Hepatocyte (in vitro differentiated cells): ENCODE results near the gene CACNG4.

Experiments
- EZH2phosphoT487 ChIP-seq: fragments of 200-600 bp; sonication (generic); IDR thresholded peaks from one replicate; pipeline ENCODE4 v1.6.1; 2018; ENCODE audit warnings: antibody characterized with exemption, mild to moderate bottlenecking, low read depth, moderate library complexity; ENCODE audit not compliant: unreplicated experiment, severe bottlenecking
- TF ChIP-seq, protein P1 (sequence below): fragments of 200-600 bp; sonication (generic); IDR thresholded peaks from 2 replicates; pipeline ENCODE4 v1.5.1; 2016; ENCODE audit warnings: antibody characterized with exemption, mild to moderate bottlenecking; ENCODE audit not compliant: poor library complexity

DNA sequence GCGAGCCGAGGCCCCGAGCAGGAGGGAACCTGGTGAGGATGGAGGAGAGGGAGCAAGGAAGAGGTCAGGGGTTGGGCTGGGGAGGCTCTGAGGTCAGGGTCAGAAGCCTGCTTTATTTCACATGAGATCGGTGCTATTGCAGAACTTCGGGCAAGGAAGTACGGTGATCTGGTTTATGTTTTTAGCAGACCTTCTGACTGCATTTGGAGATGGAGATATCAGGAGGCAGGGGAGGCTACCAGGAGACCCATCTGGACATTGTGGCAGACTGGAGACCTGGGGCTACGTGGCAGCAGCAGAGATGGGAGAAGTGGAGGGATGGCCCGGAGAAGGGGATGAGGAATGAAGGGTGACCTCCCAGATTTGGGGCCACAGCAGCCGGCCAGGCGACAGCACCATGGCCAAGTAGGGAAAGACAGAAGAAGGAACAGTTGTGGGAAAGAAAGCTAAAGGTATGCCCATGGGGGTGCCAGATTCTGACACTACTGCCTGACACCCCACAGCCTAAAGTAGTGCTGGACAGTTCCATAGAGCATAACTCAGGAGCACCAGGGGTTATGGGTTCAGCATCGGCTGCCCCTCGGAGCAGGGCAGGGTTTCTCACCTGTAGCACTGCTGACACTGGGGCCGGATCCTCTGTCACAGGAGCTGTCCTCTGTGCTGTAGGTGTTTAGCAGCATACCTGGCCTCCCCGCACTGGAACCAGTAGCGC lies 7.4 kb downstream of the CACNG4 start:
- TF ChIP-seq, protein P1, sequence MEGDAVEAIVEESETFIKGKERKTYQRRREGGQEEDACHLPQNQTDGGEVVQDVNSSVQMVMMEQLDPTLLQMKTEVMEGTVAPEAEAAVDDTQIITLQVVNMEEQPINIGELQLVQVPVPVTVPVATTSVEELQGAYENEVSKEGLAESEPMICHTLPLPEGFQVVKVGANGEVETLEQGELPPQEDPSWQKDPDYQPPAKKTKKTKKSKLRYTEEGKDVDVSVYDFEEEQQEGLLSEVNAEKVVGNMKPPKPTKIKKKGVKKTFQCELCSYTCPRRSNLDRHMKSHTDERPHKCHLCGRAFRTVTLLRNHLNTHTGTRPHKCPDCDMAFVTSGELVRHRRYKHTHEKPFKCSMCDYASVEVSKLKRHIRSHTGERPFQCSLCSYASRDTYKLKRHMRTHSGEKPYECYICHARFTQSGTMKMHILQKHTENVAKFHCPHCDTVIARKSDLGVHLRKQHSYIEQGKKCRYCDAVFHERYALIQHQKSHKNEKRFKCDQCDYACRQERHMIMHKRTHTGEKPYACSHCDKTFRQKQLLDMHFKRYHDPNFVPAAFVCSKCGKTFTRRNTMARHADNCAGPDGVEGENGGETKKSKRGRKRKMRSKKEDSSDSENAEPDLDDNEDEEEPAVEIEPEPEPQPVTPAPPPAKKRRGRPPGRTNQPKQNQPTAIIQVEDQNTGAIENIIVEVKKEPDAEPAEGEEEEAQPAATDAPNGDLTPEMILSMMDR, result no peak
- no peak for TF ChIP-seq EZH2phosphoT487
